ENCODE results near the gene P2RY2. TPM values are rescaled to one million over a fixed set of nuclear protein-coding genes. Genes with fewer than 3 reads are reported as not detected.

Gene P2RY2
- total and polyA plus RNA-seq, 8 donors = 0.81 to 13.3 (median 1.3) TPM; not detected in 3

DNA sequence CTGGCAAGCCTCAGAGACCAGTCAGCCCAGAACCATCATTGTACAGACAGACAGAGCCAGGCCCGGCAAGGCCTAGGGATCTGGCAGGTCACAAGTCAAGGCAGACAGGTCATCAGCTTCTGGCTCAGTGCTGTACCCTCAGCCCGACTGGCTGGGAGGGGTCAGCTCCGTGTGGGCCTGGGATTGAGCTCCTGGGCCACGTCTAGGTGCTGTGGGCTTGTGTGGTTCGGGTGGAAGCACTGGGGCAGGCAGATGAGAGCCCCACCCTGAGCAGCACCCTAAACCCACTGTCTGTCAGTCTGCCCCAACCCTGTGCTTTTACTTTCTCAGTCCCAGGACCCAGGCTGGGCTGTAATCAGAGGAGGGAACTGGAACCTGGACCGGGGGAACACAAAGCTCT lies 26.9 kb upstream of the P2RY2 start:
- TF ChIP-seq POLR2A (IDR thresholded peaks at IDR 0.05) (no peak), EP300 (IDR thresholded peaks at IDR 0.05) (no peak), POLR2AphosphoS5 (IDR thresholded peaks at IDR 0.05) (no peak)
- TF ChIP-seq, protein P1, sequence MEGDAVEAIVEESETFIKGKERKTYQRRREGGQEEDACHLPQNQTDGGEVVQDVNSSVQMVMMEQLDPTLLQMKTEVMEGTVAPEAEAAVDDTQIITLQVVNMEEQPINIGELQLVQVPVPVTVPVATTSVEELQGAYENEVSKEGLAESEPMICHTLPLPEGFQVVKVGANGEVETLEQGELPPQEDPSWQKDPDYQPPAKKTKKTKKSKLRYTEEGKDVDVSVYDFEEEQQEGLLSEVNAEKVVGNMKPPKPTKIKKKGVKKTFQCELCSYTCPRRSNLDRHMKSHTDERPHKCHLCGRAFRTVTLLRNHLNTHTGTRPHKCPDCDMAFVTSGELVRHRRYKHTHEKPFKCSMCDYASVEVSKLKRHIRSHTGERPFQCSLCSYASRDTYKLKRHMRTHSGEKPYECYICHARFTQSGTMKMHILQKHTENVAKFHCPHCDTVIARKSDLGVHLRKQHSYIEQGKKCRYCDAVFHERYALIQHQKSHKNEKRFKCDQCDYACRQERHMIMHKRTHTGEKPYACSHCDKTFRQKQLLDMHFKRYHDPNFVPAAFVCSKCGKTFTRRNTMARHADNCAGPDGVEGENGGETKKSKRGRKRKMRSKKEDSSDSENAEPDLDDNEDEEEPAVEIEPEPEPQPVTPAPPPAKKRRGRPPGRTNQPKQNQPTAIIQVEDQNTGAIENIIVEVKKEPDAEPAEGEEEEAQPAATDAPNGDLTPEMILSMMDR (IDR thresholded peaks at IDR 0.05) = no peak
- Histone ChIP-seq H3K36me3 (no peaks in the 10 kb centered on the region), H3K27ac (no peak overlapping the region), H3K4me1 (peaks cover 0 to 32% (median 4%) of the 10 kb centered on the region in 4 donors), H3K4me3 (no peak overlapping the region), H3K9me3 (no peaks in the 10 kb centered on the region), H3K27me3 (no peaks in the 10 kb centered on the region)
- 67 to 81% (median 70%) methylated on average over 5 to 6 of the region's 6 CpGs for WGBS, 5 donors
- intact Hi-C loops (cut with DNase I; ENCODE audit: low total_unique reads) = no loop called here
- DNase-seq = no peak

- Histone ChIP-seq H3K36me3 (no peaks in the 10 kb centered on the region), H3K4me3 (no peak overlapping the region), H3K27me3 (no peaks in the 10 kb centered on the region), H3K9me3 (no peaks in the 10 kb centered on the region), H3K27ac (no peak overlapping the region), H3K4me1 (peaks cover 0 to 23% (median 4%) of the 10 kb centered on the region in 4 donors)
- WGBS, 5 donors = 89 to 100% (median 100%) methylated on average over 1 of the region's 1 CpG
- DNase-seq = peak in 1 of 2 donors; percentile 51
- TF ChIP-seq POLR2A (IDR thresholded peaks at IDR 0.05) = no peak
- TF ChIP-seq, protein P1 (IDR thresholded peaks at IDR 0.05) = no peak
- no peak for TF ChIP-seq EP300 (IDR thresholded peaks at IDR 0.05)
- no peak for TF ChIP-seq POLR2AphosphoS5 (IDR thresholded peaks at IDR 0.05)
- intact Hi-C loops (cut with DNase I; ENCODE audit: low total_unique reads) = no loop called here
Observed at GRCh38 chr11:73192272-73192671, 25.8 kb upstream of the P2RY2 start.

GRCh38 chr11:73193251-73194033 lies 24.6 kb upstream of the P2RY2 start:
- H3K4me3 ChIP-seq = no peak overlapping the region
- no peaks in the 10 kb centered on the region for H3K9me3 ChIP-seq
- no peak for TF ChIP-seq EP300 (IDR thresholded peaks at IDR 0.05)
- 75 to 80% (median 79%) methylated on average over 13 of the region's 13 CpGs for WGBS, 5 donors
- H3K4me1 ChIP-seq = peaks cover 0 to 15% (median under 1%) of the 10 kb centered on the region in 4 donors
- H3K27me3 ChIP-seq = no peaks in the 10 kb centered on the region
- no peak overlapping the region for H3K27ac ChIP-seq
- intact Hi-C loops (cut with DNase I; ENCODE audit: low total_unique reads) = no loop called here
- peak in 1 of 2 donors; percentile 22 for DNase-seq
- H3K36me3 ChIP-seq = no peaks in the 10 kb centered on the region

GRCh38 chr11:73194034-73194507 lies 24.0 kb upstream of the P2RY2 start:
- intact Hi-C loops (cut with DNase I; ENCODE audit: low total_unique reads) = no loop called here
- Histone ChIP-seq H3K36me3 (no peaks in the 10 kb centered on the region), H3K27ac (no peak overlapping the region), H3K27me3 (no peaks in the 10 kb centered on the region), H3K4me1 (peaks cover 0 to 13% (median 0%) of the 10 kb centered on the region in 4 donors), H3K4me3 (no peak overlapping the region), H3K9me3 (no peaks in the 10 kb centered on the region)
- TF ChIP-seq EP300 (IDR thresholded peaks at IDR 0.05) = no peak
- TF ChIP-seq, protein P1 (IDR thresholded peaks at IDR 0.05) = no peak
- TF ChIP-seq POLR2A (IDR thresholded peaks at IDR 0.05) = no peak
- no peak for TF ChIP-seq POLR2AphosphoS5 (IDR thresholded peaks at IDR 0.05)
- DNase-seq = no peak
- 85 to 96% (median 93%) methylated on average over 3 of the region's 3 CpGs for WGBS, 5 donors

DNA sequence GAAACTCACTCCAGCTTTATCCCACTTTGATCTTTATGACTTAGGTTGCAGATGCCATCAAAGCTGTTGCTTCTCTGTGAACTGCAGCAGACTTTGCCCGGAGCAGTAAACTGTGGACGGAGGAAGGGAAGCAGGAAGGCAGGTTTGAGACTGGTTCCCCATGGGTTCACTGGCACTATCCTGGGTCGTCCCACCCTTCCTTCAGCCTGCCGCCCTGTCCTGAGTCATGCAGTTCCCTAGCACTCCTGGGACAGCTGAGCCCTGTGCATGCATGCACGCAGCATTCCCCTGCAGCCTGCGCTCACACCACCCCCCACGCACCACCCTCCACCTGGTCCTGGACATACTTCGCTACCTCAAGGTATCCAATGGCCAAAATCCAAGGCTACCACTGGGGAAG lies 23.5 kb upstream of the P2RY2 start:
- TF ChIP-seq POLR2AphosphoS5 (IDR thresholded peaks at IDR 0.05) (no peak), EP300 (IDR thresholded peaks at IDR 0.05) (no peak), POLR2A (IDR thresholded peaks at IDR 0.05) (no peak)
- TF ChIP-seq, protein P1 (IDR thresholded peaks at IDR 0.05) = no peak
- Histone ChIP-seq H3K27me3 (no peaks in the 10 kb centered on the region), H3K4me3 (no peak overlapping the region), H3K36me3 (no peaks in the 10 kb centered on the region), H3K27ac (no peak overlapping the region), H3K4me1 (peaks cover 0 to 8% (median 0%) of the 10 kb centered on the region in 4 donors), H3K9me3 (no peaks in the 10 kb centered on the region)
- WGBS, 5 donors = 68 to 87% (median 81%) methylated on average over 7 to 8 of the region's 8 CpGs
- DNase-seq = no peak
- intact Hi-C loops (cut with DNase I; ENCODE audit: low total_unique reads) = no loop called here
